HepG2 (cell line): Measurements from ENCODE around the gene NUDT22. TPM values are rescaled to one million over a fixed set of nuclear protein-coding genes. Genes with fewer than 3 reads are reported as not detected.

Source experiments
- ATAC-seq: fragments of 200-7000 bp; cut with Tn5 transposase; 3 replicates; pipeline ENCODE4 v1.9.1; 2020; ENCODE audit warnings: mild to moderate bottlenecking, moderate library complexity
- BruUV-seq: library from RNA; stranded (reverse); fragments of 400-500 nt; replicated peaks from 2 replicates; lab custom pipeline; 2021; lab: Mats Ljungman, UMichigan
- CTCF ChIA-PET: fragments of 300-600 bp; formaldehyde crosslinking; extraction: SDS; loops from one replicate; lab custom pipeline; 2021; ENCODE audit warnings: low total read pairs, inconsistent platforms, low intra/inter-chr PET ratio; lab: Yijun Ruan, JAX
- POLR2A ChIA-PET: fragments of 350-600 bp; sonication (Branson Sonifier 250); formaldehyde crosslinking; loops from one replicate; lab custom pipeline; 2020; ENCODE audit warnings: antibody characterized with exemption, inconsistent platforms; lab: Yijun Ruan, JAX
- DNase-seq: peaks from one replicate; pipeline ENCODE4 v3.0.0-alpha.2; 2015; ENCODE audit warnings: low spot score
- FAIRE-seq: peaks from 3 replicates; lab custom pipeline; 2011; peaks lifted over from hg19 to GRCh38; lab: Jason Lieb, UNC
- H2AFZ ChIP-seq: one replicate; pipeline ENCODE4 v1.6.1; 2011; ENCODE audit warnings: low read length, inconsistent platforms
- H3K27ac ChIP-seq: fragments of 300-600 bp; 3 replicates; pipeline ENCODE4 v1.8.0; 2011; ENCODE audit warnings: mixed run types, mild to moderate bottlenecking, mixed read lengths, low read length, inconsistent platforms; ENCODE audit not compliant: insufficient read depth; ENCODE audit errors: extremely low read length
- H3K27me3 ChIP-seq, 2 experiments: fragments of 200-600 bp in 1 of 2; 2 replicates in 1 of 2; 3 replicates in 1 of 2; pipeline versions ENCODE4 v1.6.0 to v1.8.0; 2011; ENCODE audit warnings: low read length in 2 of 2, mild to moderate bottlenecking in 2 of 2, moderate library complexity in 2 of 2, inconsistent platforms in 1 of 2; ENCODE audit not compliant: insufficient read depth in 2 of 2, control insufficient read depth in 1 of 2
- H3K36me3 ChIP-seq, 2 experiments: fragments of 200-600 bp in 1 of 2; replicated peaks in 1 of 2; 2 replicates in 1 of 2; 3 replicates in 1 of 2; pipeline versions ENCODE4 v1.5.1 to v1.8.0; 2011; ENCODE audit warnings: low read length in 2 of 2, inconsistent platforms in 1 of 2; ENCODE audit not compliant: insufficient read depth in 2 of 2, control insufficient read depth in 1 of 2
- H3K4me1 ChIP-seq: 2 replicates; pipeline ENCODE4 v1.5.1; 2012; ENCODE audit warnings: low read length, inconsistent platforms; ENCODE audit not compliant: insufficient read depth
- H3K4me2 ChIP-seq: 2 replicates; pipeline ENCODE4 v1.6.0; 2011; ENCODE audit warnings: low read depth, low read length, inconsistent platforms
- H3K4me3 ChIP-seq, 3 experiments: fragments of 200-600 bp in 1 of 3; sonication (generic), shearing (Covaris generic) in 1 of 3; replicated peaks in 1 of 3; 2 replicates each; pipeline ENCODE4 v1.5.1; 2011 to 2016; ENCODE audit warnings: low read length in 3 of 3, inconsistent platforms in 2 of 3, low read depth in 2 of 3, mild to moderate bottlenecking in 2 of 3, control low read depth in 1 of 3, mixed read lengths in 1 of 3; ENCODE audit not compliant: insufficient read depth in 1 of 3
- H3K79me2 ChIP-seq: one replicate; pipeline ENCODE4 v1.6.1; 2011; ENCODE audit warnings: low read length, inconsistent platforms; ENCODE audit not compliant: insufficient read depth
- H3K9ac ChIP-seq: 2 replicates; pipeline ENCODE4 v1.6.0; 2011; ENCODE audit warnings: mild to moderate bottlenecking, low read depth, low read length, inconsistent platforms; ENCODE audit not compliant: insufficient read depth
- H3K9me3 ChIP-seq: 2 replicates; pipeline ENCODE4 v1.5.1; 2012; ENCODE audit warnings: mild to moderate bottlenecking, low read length
- H4K20me1 ChIP-seq: 2 replicates; pipeline ENCODE4 v1.6.0; 2011; ENCODE audit warnings: inconsistent platforms, mild to moderate bottlenecking, low read length, moderate library complexity; ENCODE audit not compliant: insufficient read depth
- MATR3 ChIP-seq: sonication (generic); formaldehyde crosslinking; IDR thresholded peaks from 2 replicates; pipeline ENCODE4 v1.4.0; 2020; ENCODE audit warnings: missing genetic modification reagents
- NCOA5 ChIP-seq: sonication (generic); formaldehyde crosslinking; IDR thresholded peaks from 2 replicates; pipeline ENCODE4 v1.4.0; 2020; ENCODE audit warnings: missing genetic modification reagents
- NFYB ChIP-seq: sonication (generic); formaldehyde crosslinking; IDR thresholded peaks from 2 replicates; pipeline ENCODE4 v1.4.0; 2020; ENCODE audit warnings: missing genetic modification reagents
- RBM39 ChIP-seq: fragments of 200-400 bp; formaldehyde crosslinking; IDR thresholded peaks from one replicate; pipeline ENCODE4 v1.6.1; 2018; ENCODE audit warnings: antibody characterized with exemption, mild to moderate bottlenecking, low read depth, low read length; ENCODE audit not compliant: poor library complexity, severe bottlenecking
- SNRNP70 ChIP-seq: fragments of 200-400 bp; formaldehyde crosslinking; IDR thresholded peaks from 2 replicates; pipeline ENCODE4 v1.6.1; 2017; ENCODE audit warnings: mild to moderate bottlenecking, low read depth, low read length, moderate library complexity
- SOX6 ChIP-seq, 2 experiments: fragments of 450-650 bp in 1 of 2; sonication (generic) in 1 of 2; formaldehyde crosslinking in 1 of 2; IDR thresholded peaks; 2 replicates each; pipeline versions ENCODE4 v1.4.0 to v1.6.1; 2017 to 2020; ENCODE audit warnings: antibody characterized with exemption in 1 of 2, mild to moderate bottlenecking in 1 of 2, missing genetic modification reagents in 1 of 2
- YEATS4 ChIP-seq: sonication (generic); formaldehyde crosslinking; IDR thresholded peaks from 2 replicates; pipeline ENCODE4 v1.4.0; 2020; ENCODE audit warnings: missing genetic modification reagents, borderline replicate concordance
- ZNF3 ChIP-seq: IDR thresholded peaks from 2 replicates; pipeline ENCODE4 v1.7.0; 2017; ENCODE audit warnings: inconsistent platforms
- ZNF329 ChIP-seq: sonication (generic); formaldehyde crosslinking; IDR thresholded peaks from 2 replicates; pipeline ENCODE4 v1.9.0; 2021; ENCODE audit warnings: low read depth, mild to moderate bottlenecking, missing genetic modification reagents
- ZNF34 ChIP-seq: sonication (generic); formaldehyde crosslinking; IDR thresholded peaks from 2 replicates; pipeline ENCODE4 v1.4.0; 2020; ENCODE audit warnings: mild to moderate bottlenecking, missing genetic modification reagents, borderline replicate concordance
- ZNF546 ChIP-seq: sonication (generic); formaldehyde crosslinking; conservative IDR thresholded peaks from 2 replicates; pipeline ENCODE4 v1.8.1; 2023; ENCODE audit warnings: mild to moderate bottlenecking, missing genetic modification reagents
- ZNF549 ChIP-seq: sonication (generic); formaldehyde crosslinking; IDR thresholded peaks from 2 replicates; pipeline ENCODE4 v1.5.0; 2020; ENCODE audit warnings: missing genetic modification reagents
- ZNF563 ChIP-seq: sonication (generic); formaldehyde crosslinking; IDR thresholded peaks from 2 replicates; pipeline ENCODE4 v1.8.0; 2022; ENCODE audit warnings: mild to moderate bottlenecking, moderate library complexity, missing genetic modification reagents
- ZNF567 ChIP-seq: sonication (generic); formaldehyde crosslinking; IDR thresholded peaks from 2 replicates; pipeline ENCODE4 v1.8.1; 2023; ENCODE audit warnings: mild to moderate bottlenecking, missing genetic modification reagents, borderline replicate concordance
- WGBS: methylation state at CpG from one replicate; pipeline ENCODE4 v1.1.6; 2017; ENCODE audit warnings: low lambda C conversion rate; 5-methylcytosine and 5-hydroxymethylcytosine counted together
- in situ Hi-C: cut with HindIII; loops from 2 replicates; pipeline ENCODE4 v1.10.0; 2017; ENCODE audit warnings: low pct_unique_long_range_greater_than_20kb; ENCODE audit not compliant: extremely low pct_ligation_motif_present
- intact Hi-C: fragments of 100-400 bp; cut with micrococcal nuclease; formaldehyde crosslinking; loops from one replicate; pipeline ENCODE4 v1.10.0; 2022; ENCODE audit not compliant: unreplicated experiment
- polyA plus RNA-seq, 8 experiments: library from polyadenylated mRNA; depleted of rRNA in 3 of 8; stranded (reverse) in 7 of 8; unstranded in 1 of 8; fragments of >200 nt; fragmentation: Illumina TruSeq in 4 of 8; extraction: Trizol in 4 of 8; gene quantifications; 2 replicates each; pipeline versions ENCODE4 v1.2.1 to v1.2.3, GENCODE V29; 2011 to 2016; ENCODE audit warnings: low read depth in 4 of 8, missing spikeins in 1 of 8, mixed read lengths in 1 of 8; ENCODE audit not compliant: insufficient read depth in 1 of 8
- total RNA-seq, 5 experiments: library from RNA; depleted of rRNA; stranded (reverse); fragments of >200 nt; fragmentation: Illumina TruSeq; extraction: Trizol; gene quantifications; 2 replicates each; pipeline ENCODE4 v1.2.3, GENCODE V29; 2016; ENCODE audit warnings: low read depth in 1 of 5
- TF ChIP-seq, protein P1 (sequence below): sonication (generic); formaldehyde crosslinking; IDR thresholded peaks from 2 replicates; pipeline ENCODE4 v1.4.0; 2020; ENCODE audit warnings: missing genetic modification reagents
- TF ChIP-seq, protein P2 (sequence below), 2 experiments: fragments of 450-650 bp in 1 of 2; sonication (generic) in 1 of 2; formaldehyde crosslinking; IDR thresholded peaks; 2 replicates each; pipeline versions ENCODE4 v1.5.0 to v1.8.0; 2020 to 2022; ENCODE audit warnings: mild to moderate bottlenecking in 1 of 2, missing genetic modification reagents in 1 of 2
- TF ChIP-seq, protein P3 (sequence below): sonication (generic); formaldehyde crosslinking; IDR thresholded peaks from 2 replicates; pipeline ENCODE4 v1.4.0; 2020; ENCODE audit warnings: missing genetic modification reagents

The NUDT22 gene
- total and polyA plus RNA-seq, 2 of the 13 experiments (the other 11 are each of a cell fraction or from before 2014, with no cell fraction given) = 33.5 to 39.8 TPM

DNA sequence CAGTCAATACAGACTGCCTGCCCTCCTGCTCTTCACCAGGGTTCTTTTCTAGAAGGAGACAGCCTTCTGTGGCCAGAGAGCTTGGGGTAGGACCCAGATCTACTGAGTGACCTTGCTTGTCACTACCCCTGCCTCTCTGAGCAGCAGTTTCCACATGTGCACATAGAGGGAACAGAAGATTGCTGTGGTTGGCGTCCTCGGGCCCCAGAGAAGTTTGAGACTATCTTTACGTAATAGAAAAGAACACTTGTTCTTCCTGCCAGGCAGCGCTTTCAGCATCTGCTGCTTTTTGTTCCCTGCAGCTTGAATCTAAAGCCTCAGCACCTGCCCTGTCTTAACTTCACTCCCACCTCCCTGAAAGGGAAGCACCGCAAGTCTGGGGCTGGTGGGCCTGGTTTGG lies 12.9 kb downstream of the NUDT22 start:
- DNase-seq (no peak), FAIRE-seq (no peak), ATAC-seq (no peak)
- ChIA-PET CTCF (no interaction called here), POLR2A (no interaction called here)
- Histone ChIP-seq H3K9me3 (no peaks in the 10 kb centered on the region), H3K36me3 (peaks cover 0 to 8% of the 10 kb centered on the region in 2 experiments; a peak in 3 of 5 replicates), H2AFZ (no peak overlapping the region), H3K9ac (no peak overlapping the region), H3K4me1 (peaks cover 63% of the 10 kb centered on the region), H3K4me2 (no peak overlapping the region), H3K4me3 (no peak overlapping the region), H3K27ac (peak overlapping the region; percentile 15), H3K27me3 (no peaks in the 10 kb centered on the region; a peak in 1 of 5 replicates)
- 93% methylated on average over 5 of the region's 5 CpGs for WGBS
- in situ Hi-C loops = no loop called here
- intact Hi-C loops = no loop called here
- TF ChIP-seq ZNF549 (CRISPR knock-in tag) = no peak
- no peak for TF ChIP-seq ZNF567
- TF ChIP-seq YEATS4 (CRISPR knock-in tag) = no peak
- no peak for TF ChIP-seq ZNF3 (CRISPR knock-in tag)
- TF ChIP-seq ZNF34 (CRISPR knock-in tag) = no peak
- TF ChIP-seq RBM39 = no peak
- TF ChIP-seq SOX6 (IDR thresholded peaks at IDR 0.05) = no peak
- TF ChIP-seq SOX6 (CRISPR knock-in tag; IDR thresholded peaks at IDR 0.05) = no peak
- no peak for TF ChIP-seq SNRNP70
- TF ChIP-seq ZNF329 (CRISPR knock-in tag) = no peak
- TF ChIP-seq ZNF563 (CRISPR knock-in tag) = no peak
- TF ChIP-seq NFYB (CRISPR knock-in tag) = no peak
- TF ChIP-seq, protein P1, sequence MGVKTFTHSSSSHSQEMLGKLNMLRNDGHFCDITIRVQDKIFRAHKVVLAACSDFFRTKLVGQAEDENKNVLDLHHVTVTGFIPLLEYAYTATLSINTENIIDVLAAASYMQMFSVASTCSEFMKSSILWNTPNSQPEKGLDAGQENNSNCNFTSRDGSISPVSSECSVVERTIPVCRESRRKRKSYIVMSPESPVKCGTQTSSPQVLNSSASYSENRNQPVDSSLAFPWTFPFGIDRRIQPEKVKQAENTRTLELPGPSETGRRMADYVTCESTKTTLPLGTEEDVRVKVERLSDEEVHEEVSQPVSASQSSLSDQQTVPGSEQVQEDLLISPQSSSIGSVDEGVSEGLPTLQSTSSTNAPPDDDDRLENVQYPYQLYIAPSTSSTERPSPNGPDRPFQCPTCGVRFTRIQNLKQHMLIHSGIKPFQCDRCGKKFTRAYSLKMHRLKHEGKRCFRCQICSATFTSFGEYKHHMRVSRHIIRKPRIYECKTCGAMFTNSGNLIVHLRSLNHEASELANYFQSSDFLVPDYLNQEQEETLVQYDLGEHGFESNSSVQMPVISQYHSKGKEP (CRISPR knock-in tag) = no peak
- TF ChIP-seq, protein P2, sequence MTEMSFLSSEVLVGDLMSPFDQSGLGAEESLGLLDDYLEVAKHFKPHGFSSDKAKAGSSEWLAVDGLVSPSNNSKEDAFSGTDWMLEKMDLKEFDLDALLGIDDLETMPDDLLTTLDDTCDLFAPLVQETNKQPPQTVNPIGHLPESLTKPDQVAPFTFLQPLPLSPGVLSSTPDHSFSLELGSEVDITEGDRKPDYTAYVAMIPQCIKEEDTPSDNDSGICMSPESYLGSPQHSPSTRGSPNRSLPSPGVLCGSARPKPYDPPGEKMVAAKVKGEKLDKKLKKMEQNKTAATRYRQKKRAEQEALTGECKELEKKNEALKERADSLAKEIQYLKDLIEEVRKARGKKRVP (CRISPR knock-in tag; IDR thresholded peaks at IDR 0.05) = no peak
- TF ChIP-seq, protein P3, sequence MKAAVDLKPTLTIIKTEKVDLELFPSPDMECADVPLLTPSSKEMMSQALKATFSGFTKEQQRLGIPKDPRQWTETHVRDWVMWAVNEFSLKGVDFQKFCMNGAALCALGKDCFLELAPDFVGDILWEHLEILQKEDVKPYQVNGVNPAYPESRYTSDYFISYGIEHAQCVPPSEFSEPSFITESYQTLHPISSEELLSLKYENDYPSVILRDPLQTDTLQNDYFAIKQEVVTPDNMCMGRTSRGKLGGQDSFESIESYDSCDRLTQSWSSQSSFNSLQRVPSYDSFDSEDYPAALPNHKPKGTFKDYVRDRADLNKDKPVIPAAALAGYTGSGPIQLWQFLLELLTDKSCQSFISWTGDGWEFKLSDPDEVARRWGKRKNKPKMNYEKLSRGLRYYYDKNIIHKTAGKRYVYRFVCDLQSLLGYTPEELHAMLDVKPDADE (CRISPR knock-in tag) = no peak
- no peak for TF ChIP-seq NCOA5
- TF ChIP-seq MATR3 (CRISPR knock-in tag) = no peak
- TF ChIP-seq ZNF546 (CRISPR knock-in tag) = no peak
- TF ChIP-seq, all 625 proteins: peak for 0
- Histone ChIP-seq H4K20me1 (no peaks in the 10 kb centered on the region), H3K79me2 (peaks cover 16% of the 10 kb centered on the region)
- no TSS peak for BruUV-seq
